GM18868 (cell line): ENCODE results near the gene ERICH2.
A peak's percentile ranks its signal among the peaks of the same experiment; 100 is the strongest.
"Not testable (repeated sequence)": the region's sequence is repeated elsewhere in the genome, so short reads cannot be mapped to it uniquely, and the experiment has no call there.

ENCODE experiments used
- ATAC-seq: cut with Tn5 transposase; IDR thresholded peaks from one replicate; pipeline ENCODE4 v1.9.1; 2021; ENCODE audit warnings: mild to moderate bottlenecking, moderate library complexity; ENCODE audit not compliant: unreplicated experiment

Gene ERICH2

DNA sequence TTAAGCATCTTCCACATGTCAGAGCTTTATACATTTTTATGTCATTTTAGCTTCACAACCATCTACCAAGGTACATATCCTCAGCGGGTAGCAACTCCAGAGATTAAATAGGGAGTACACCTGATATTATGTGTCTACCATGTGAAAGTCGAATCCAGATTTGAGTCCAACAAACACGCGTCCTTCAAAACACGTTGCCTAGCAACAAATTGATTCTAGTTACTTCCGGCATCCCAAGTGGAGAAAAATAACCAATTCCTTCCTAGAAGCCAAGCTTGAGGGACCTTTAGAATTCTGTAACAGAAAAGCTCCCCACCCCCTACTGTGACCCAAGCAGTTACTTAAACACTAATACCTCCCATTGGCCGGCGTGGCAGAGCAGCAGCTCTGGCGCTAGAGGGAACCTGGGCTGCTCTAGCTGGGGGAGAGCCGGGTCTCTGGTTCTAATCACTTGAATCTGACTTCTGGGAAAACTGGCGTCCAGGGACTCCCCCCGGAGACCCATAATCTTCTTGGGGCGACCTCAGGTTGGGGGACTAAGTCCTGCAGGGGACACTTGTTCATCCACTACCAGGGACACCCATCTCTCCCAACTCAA is at the start of gene ERICH2:
Gene ERICH2, plus strand, starts transcription at position 371 of the 598 bp plus-strand sequence. CDS start 304 bp downstream, outside the sequence.
- peak; percentile 59 for ATAC-seq

GRCh38 chr2:170721678-170722077 is 48.5 kb upstream of the ERICH2 start:
- ATAC-seq, result no peak

GRCh38 chr2:170722301-170722700 is 47.9 kb upstream of the ERICH2 start:
- no peak for ATAC-seq

DNA sequence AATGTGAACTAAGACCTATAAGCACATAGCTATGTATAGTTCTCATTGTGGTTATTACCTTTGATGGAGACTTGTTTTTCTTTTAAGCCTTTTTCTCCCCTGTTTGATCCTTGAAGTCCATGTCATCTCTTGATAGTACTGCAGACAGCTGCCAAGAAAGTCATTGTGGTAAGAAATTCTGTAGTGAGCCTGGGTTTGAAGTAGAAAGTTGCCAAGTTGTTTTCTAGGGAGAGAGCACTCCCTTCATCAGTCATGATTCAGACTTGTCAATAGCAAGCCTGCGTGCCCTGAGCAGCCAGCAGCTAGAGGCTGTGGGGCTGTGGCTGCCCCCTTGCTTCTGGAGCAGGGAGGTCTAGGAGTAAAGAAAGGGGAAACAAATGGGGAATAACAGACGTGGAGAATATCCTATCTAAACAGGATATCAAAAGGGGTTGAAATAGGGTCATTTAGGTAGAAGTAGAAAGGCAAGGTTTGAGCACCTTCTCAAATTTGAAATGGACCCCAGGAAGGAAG is 46.7 kb upstream of the ERICH2 start:
- ATAC-seq, result no peak

DNA sequence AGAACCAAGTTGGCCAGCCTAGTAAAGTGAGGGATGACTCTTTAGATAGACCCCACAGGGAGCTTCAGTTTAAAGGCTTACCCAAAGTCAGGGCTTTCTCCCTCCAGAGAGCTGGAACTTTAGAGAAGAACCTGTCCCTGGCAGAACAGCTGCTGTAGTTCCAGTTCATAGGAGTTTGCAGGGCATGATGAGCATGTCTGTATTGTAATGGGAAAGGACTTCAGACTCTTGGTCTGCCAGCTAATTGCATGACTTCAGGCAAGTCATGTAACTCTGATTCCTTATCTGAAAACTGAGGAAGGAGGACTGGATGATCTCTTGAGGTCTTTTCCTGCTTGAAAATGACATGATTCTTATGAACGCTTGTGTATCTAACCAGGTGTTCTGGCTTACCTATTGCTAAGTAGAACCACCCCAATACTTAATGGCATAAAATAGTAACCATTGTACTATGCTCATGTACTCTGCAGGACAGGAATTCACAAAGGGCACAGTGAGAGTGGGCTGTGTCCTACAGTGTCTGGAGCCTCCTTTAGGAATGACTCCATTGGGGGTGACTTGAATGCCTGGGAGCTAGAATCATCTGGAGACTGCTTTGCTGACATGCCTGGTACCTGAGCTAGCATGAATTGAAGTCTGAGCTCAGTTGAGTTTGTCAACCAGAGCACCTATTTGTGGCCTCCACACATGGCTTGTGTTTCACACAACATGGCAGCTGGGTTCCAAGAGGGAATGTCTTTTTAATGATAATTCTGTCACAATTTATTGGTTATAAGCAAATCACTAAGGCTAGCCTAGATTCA is 36.2 kb upstream of the ERICH2 start:
- ATAC-seq, result no peak

DNA sequence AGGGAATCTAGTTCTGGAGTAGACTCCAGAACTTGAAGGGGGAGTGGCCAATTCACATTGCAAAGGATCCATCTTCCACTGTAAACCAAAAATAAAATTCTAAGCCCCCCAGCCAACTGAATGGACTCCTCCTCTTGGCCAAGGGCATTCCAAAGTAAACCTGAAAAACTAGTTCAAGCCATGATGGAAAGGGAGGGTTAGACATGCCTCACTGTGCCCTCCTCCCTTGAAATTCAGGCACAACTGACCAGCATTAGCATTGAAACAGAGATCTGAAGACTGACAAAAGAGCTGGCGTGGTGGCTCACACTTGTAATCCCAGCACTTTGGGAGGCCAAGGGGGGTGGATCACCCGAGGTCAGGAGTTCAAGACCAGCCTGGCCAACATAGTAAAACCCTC is 35.6 kb upstream of the ERICH2 start:
- not testable (repeated sequence) for ATAC-seq

DNA sequence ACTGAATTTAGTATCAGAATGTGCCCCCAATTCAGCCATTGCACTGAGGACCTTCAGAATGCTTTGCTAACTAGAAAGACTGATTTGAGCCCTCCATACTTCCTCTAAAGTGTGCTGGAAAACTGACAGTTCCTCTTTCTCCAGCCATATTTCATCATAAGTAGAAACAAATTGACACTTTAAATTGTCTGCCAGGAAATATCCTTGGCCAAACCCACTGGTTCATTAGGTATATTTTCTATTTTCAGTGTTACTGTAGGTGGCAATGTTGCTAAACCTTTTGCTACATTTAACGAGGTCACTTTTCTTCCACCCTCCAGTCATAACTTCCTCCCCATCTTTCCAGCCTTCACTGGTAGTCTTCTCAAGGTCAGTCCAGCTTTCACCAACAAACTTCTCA is 33.5 kb upstream of the ERICH2 start:
- ATAC-seq, result no peak

DNA sequence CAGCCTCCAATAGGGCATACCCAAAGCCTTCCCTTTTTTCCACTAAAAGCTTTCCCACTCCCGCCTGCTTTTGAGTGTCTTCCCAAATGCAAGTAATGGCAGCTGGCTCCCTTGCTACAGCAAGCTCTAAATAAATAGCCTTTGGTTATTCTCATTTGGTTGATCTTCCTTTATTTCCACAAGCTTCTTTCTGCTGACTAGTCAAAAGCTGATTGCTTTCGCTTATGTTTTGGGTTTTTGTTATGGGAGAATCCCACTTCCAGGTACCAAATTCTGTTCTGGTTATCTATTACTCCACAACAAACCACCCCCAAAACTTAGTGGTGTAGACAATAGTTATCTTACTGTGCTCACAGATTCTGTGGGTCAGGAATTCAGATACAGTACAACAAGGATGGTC is 32.8 kb upstream of the ERICH2 start:
- ATAC-seq, result no peak

DNA sequence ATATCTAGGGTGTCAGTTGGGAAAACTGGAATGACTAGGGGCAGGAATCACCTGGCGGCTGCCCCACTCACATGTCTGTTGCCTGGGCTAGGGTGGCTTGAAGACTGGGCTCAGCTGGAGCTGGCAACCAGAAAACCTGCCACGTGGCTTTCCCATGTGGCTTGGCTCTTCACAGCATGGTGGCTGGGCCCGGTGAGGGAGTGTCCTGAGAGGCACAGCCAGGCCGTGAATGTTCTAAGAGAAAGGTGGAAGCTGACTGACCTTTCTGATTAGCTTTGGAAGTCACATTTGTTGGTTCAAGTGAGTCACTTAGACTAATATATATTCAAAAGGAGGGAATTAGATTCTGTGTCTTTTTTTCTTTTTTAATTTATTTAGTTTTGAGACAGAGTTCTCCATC is 32.4 kb upstream of the ERICH2 start:
- no peak for ATAC-seq

- ATAC-seq, result no peak
These were observed 31.1 kb upstream of the ERICH2 start for GRCh38 chr2:170739048-170739447.

- no peak for ATAC-seq
These were observed 30.6 kb upstream of the ERICH2 start for GRCh38 chr2:170739507-170740046.

DNA sequence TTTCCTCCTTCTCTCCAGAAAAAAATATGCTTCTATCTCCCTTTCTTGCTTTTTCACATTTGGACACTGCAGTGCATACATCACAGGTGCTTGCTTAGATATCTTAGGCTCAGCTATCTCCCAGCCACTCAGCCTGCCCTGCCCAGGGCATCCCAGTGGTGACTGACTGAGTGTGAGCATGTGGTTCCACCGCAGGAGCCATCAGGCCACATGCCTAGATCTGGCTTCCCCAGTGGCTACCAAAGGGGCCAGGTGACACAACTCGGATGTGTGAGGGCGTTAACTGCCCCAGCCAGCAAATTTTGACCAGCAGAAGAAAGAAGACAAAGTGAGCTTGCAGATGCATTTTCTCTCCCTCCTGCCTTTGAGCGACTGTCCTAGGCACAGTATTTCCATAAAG is 29.5 kb upstream of the ERICH2 start:
- ATAC-seq, result no peak

GRCh38 chr2:170742000-170742399 is 28.2 kb upstream of the ERICH2 start:
- ATAC-seq, result no peak

GRCh38 chr2:170742896-170743529 is 27.2 kb upstream of the ERICH2 start:
- ATAC-seq, result no peak

GRCh38 chr2:170743530-170744239 is 26.5 kb upstream of the ERICH2 start:
- no peak for ATAC-seq

GRCh38 chr2:170744248-170745002 is 25.8 kb upstream of the ERICH2 start:
- no peak for ATAC-seq

DNA sequence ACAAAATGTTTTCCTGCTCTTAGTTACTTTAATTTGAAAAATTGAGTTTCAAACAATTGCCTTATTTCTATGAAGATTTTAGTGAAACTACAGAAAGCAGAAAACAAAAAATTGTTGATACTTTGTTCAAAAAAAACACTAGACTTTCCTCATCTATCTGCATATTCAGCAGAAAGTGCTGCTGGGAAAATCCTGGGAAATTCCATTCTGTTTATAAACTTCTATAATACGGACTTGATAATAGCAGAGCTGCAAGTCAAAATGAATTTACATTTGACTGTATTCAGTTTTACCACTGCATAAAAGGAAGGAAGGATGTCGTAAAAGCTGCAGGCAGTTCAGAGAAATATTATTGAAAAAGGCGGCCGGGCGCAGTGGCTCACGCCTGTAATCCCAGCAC is 24.9 kb upstream of the ERICH2 start:
- ATAC-seq, result no peak

GRCh38 chr2:170747921-170748320 is 22.3 kb upstream of the ERICH2 start:
- ATAC-seq, result no peak

DNA sequence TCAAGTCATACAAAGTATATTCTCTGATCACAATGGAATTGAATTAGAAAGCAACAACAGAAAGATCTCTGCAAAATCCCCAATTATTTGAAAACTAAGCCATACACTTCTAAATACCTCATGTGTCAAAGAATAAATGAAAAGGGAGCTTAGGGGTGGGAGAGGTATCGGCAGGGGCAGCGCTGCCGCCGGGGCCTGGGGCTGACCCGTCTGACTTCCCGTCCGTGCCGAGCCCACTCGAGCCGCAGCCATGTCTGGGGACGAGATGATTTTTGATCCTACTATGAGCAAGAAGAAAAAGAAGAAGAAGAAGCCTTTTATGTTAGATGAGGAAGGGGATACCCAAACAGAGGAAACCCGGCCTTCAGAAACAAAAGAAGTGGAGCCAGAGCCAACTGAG is 18.6 kb upstream of the ERICH2 start:
- ATAC-seq, result not testable (repeated sequence)

- no peak for ATAC-seq
These were observed 8.6 kb upstream of the ERICH2 start for GRCh38 chr2:170761572-170761971.
